ENCODE measurements around the gene KRTAP10-1. TPM values are rescaled to one million over a fixed set of nuclear protein-coding genes. Genes with fewer than 3 reads are reported as not detected.

Gene KRTAP10-1
- total RNA-seq, 6 donors from 2014 or later: not detected

GRCh38 chr21:44555200-44555875 lies 15.3 kb upstream of the KRTAP10-1 start:
- Histone ChIP-seq H3K9me3 (no peaks in the 10 kb centered on the region), H3K4me1 (no peaks in the 10 kb centered on the region), H3K27ac (no peak overlapping the region), H3K4me3 (no peak overlapping the region), H3K27me3 (no peaks in the 10 kb centered on the region), H3K36me3 (no peaks in the 10 kb centered on the region)
- 81 to 82% methylated on average over 13 of the region's 13 CpGs for WGBS, 2 donors
- TF ChIP-seq POLR2A (IDR thresholded peaks at IDR 0.05) (no peak), CTCF (IDR thresholded peaks at IDR 0.05) (no peak), EP300 (IDR thresholded peaks at IDR 0.05) (no peak), POLR2AphosphoS5 (IDR thresholded peaks at IDR 0.05) (no peak)
- DNase-seq (peak in 1 of 2 donors; percentile 49), ATAC-seq (ENCODE audit: low FRiP score in 2 of 2) (no peak)

GRCh38 chr21:44552681-44553080 lies 12.7 kb upstream of the KRTAP10-1 start:
- 83 to 86% methylated on average over 13 of the region's 13 CpGs for WGBS, 2 donors
- no peak for DNase-seq
- no peaks in the 10 kb centered on the region for H3K27me3 ChIP-seq
- H3K9me3 ChIP-seq: no peaks in the 10 kb centered on the region
- TF ChIP-seq POLR2A (IDR thresholded peaks at IDR 0.05) (no peak), EP300 (IDR thresholded peaks at IDR 0.05) (no peak), POLR2AphosphoS5 (IDR thresholded peaks at IDR 0.05) (no peak), CTCF (IDR thresholded peaks at IDR 0.05) (no peak)
- H3K27ac ChIP-seq: no peak overlapping the region
- ATAC-seq (ENCODE audit: low FRiP score in 2 of 2): no peak
- H3K36me3 ChIP-seq: no peaks in the 10 kb centered on the region
- H3K4me3 ChIP-seq: no peak overlapping the region
- H3K4me1 ChIP-seq: peaks cover 0 to 5% (median 2%) of the 10 kb centered on the region in 4 donors

GRCh38 chr21:44552136-44552535 lies 12.1 kb upstream of the KRTAP10-1 start:
- WGBS, 2 donors: 92 to 97% methylated on average over 2 to 6 of the region's 6 CpGs
- Histone ChIP-seq H3K4me3 (no peak overlapping the region), H3K27me3 (no peaks in the 10 kb centered on the region), H3K9me3 (no peaks in the 10 kb centered on the region), H3K36me3 (no peaks in the 10 kb centered on the region), H3K27ac (no peak overlapping the region), H3K4me1 (peaks cover 0 to 5% (median 2%) of the 10 kb centered on the region in 4 donors)
- ATAC-seq (ENCODE audit: low FRiP score in 2 of 2) (no peak), DNase-seq (no peak)
- TF ChIP-seq EP300 (IDR thresholded peaks at IDR 0.05) (no peak), POLR2AphosphoS5 (IDR thresholded peaks at IDR 0.05) (no peak), CTCF (IDR thresholded peaks at IDR 0.05) (no peak), POLR2A (IDR thresholded peaks at IDR 0.05) (no peak)

- Histone ChIP-seq H3K27me3 (no peaks in the 10 kb centered on the region), H3K9me3 (peaks cover 0 to 5% (median 1%) of the 10 kb centered on the region in 4 donors), H3K36me3 (no peaks in the 10 kb centered on the region), H3K27ac (no peak within 1 kb of the TSS), H3K4me1 (peaks cover 0 to 5% (median 2%) of the 10 kb centered on the region in 4 donors), H3K4me3 (no peak within 1 kb of the TSS)
- TF ChIP-seq POLR2A (IDR thresholded peaks at IDR 0.05): no peak
- no peak for TF ChIP-seq CTCF (IDR thresholded peaks at IDR 0.05)
- no peak for TF ChIP-seq EP300 (IDR thresholded peaks at IDR 0.05)
- TF ChIP-seq POLR2AphosphoS5 (IDR thresholded peaks at IDR 0.05): no peak
- ATAC-seq (ENCODE audit: low FRiP score in 2 of 2) (no peak), DNase-seq (no peak)
- WGBS, 2 donors: 55 to 82% methylated on average over 8 to 17 of the region's 17 CpGs
These were observed 11.5 kb upstream of the KRTAP10-1 start, which contains the start of gene KRTAP10-2 for GRCh38 chr21:44551340-44551961. KRTAP10-2 (minus strand) TSS chr21:44551505; CDS start chr21:44551458, 47 bp downstream.
